Activated CD8-positive, alpha-beta memory T cell treated with anti-CD3 and anti-CD28 coated beads for 48 hours (primary cell): Measurements from ENCODE around the gene UQCRHL.
"Not testable (repeated sequence)": the region's sequence is repeated elsewhere in the genome, so short reads cannot be mapped to it uniquely, and the experiment has no call there.

Source experiments
- DNase-seq, 3 experiments: peaks; one replicate each; pipeline ENCODE4 v3.0.0-alpha.2; 2020; ENCODE audit warnings: low read depth in 2 of 3, low spot score in 2 of 3

The UQCRHL gene

GRCh38 chr1:15835741-15836510, 28.5 kb upstream of the UQCRHL start:
- peak; percentile 98 for DNase-seq

GRCh38 chr1:15835205-15835740, 27.8 kb upstream of the UQCRHL start:
- peak in 1 of 3 experiments; percentile 44 for DNase-seq

- DNase-seq: peak; percentile 66 to 83 (median 76)
These were observed 27.2 kb upstream of the UQCRHL start for GRCh38 chr1:15834406-15835204.

- DNase-seq: no peak
These were observed 26.5 kb upstream of the UQCRHL start for GRCh38 chr1:15833842-15834405.

- DNase-seq: no peak
These were observed 25.7 kb upstream of the UQCRHL start for GRCh38 chr1:15833069-15833679.

GRCh38 chr1:15830258-15830657, 22.8 kb upstream of the UQCRHL start:
- no peak for DNase-seq

- not testable (repeated sequence) for DNase-seq
These were observed 21.5 kb upstream of the UQCRHL start for GRCh38 chr1:15828931-15829330.

GRCh38 chr1:15827567-15827966, 20.1 kb upstream of the UQCRHL start:
- not testable (repeated sequence) for DNase-seq

GRCh38 chr1:15826810-15827507, 19.5 kb upstream of the UQCRHL start:
- no peak for DNase-seq

GRCh38 chr1:15825800-15826199, 18.4 kb upstream of the UQCRHL start:
- DNase-seq: no peak

GRCh38 chr1:15820478-15820877, 13.0 kb upstream of the UQCRHL start:
- DNase-seq: no peak

GRCh38 chr1:15816674-15817073, 9.2 kb upstream of the UQCRHL start:
- DNase-seq: no peak

GRCh38 chr1:15810073-15810472, 2.6 kb upstream of the UQCRHL start:
- no peak for DNase-seq

GRCh38 chr1:15808955-15809354, 1.5 kb upstream of the UQCRHL start:
- DNase-seq: no peak

- DNase-seq: no peak
These were observed 328 bp downstream of the UQCRHL start for GRCh38 chr1:15807121-15807520.

- no peak for DNase-seq
These were observed 3.4 kb downstream of the UQCRHL start for GRCh38 chr1:15804060-15804459.

- no peak for DNase-seq
These were observed 4.1 kb downstream of the UQCRHL start for GRCh38 chr1:15803380-15803779.

GRCh38 chr1:15802234-15802965, 5.0 kb downstream of the UQCRHL start:
- DNase-seq: no peak

GRCh38 chr1:15799928-15800835, 7.3 kb downstream of the UQCRHL start:
- DNase-seq: no peak
